ENCODE data around the gene PRKG1. TPM values are rescaled to one million over a fixed set of nuclear protein-coding genes. Genes with fewer than 3 reads are reported as not detected.

The PRKG1 gene
- total and polyA plus RNA-seq, 2 experiments from 2014 or later = 10.7 to 21.8 TPM

DNA sequence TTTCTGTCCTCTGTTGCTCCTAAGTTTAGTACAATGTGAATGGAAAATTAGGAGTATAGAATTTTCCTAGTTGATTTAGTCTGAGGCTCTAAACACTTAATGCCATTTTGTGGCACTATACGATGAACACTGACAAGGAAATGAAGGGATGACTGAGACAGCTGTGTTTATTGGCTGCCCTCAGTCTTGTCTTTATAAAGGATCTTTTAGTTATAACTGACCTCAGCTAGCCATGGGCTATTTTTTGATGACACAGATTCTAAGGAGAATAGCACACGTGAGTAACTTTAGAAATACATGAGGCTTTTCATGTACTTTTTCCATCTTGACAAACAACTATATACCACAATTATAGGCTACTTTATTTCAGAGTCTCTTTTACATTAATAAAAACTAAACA, 113.7 kb downstream of the PRKG1 start:
- Histone ChIP-seq H3K4me3 (no peak overlapping the region), H3K36me3 (ENCODE audit: low read depth) (no peaks in the 10 kb centered on the region), H3K9me2 (ENCODE audit: insufficient read depth) (no peaks in the 10 kb centered on the region), H3K4me2 (ENCODE audit: unreplicated experiment) (no peak overlapping the region), H3K27me3 (replicated peaks; ENCODE audit: insufficient read depth) (no peaks in the 10 kb centered on the region), H2AFZ (no peak overlapping the region), H3K4me1 (ENCODE audit: insufficient read depth) (peaks cover 21% of the 10 kb centered on the region), H4K20me1 (ENCODE audit: insufficient read depth) (no peaks in the 10 kb centered on the region), H3K9me3 (ENCODE audit: low read depth) (no peaks in the 10 kb centered on the region), H3F3A (ENCODE audit: insufficient read depth) (0 out of 2 replicates have a peak, but pooled peaks cover 8% of the 10 kb centered on the region), H3K9ac (no peak overlapping the region), H3K79me2 (ENCODE audit: insufficient read depth) (0 out of 2 replicates have a peak, but pooled peaks cover 17% of the 10 kb centered on the region), H3K27ac (no peak overlapping the region)
- TF ChIP-seq EZH2phosphoT487 (IDR thresholded peaks at IDR 0.05; ENCODE audit: insufficient read depth, low read depth) = no peak
- no peak for TF ChIP-seq EZH2 (IDR thresholded peaks at IDR 0.05; ENCODE audit: insufficient read depth, poor library complexity, severe bottlenecking)
- 81 to 86% methylated on average over 2 of the region's 2 CpGs for WGBS, 2 experiments (ENCODE audit: low coverage in 1 of 2, low lambda C conversion rate in 2 of 2, missing lambda C conversion rate in 2 of 2)
- in situ Hi-C loops (cut with MboI) = no loop called here
- no peak for DNase-seq

DNA sequence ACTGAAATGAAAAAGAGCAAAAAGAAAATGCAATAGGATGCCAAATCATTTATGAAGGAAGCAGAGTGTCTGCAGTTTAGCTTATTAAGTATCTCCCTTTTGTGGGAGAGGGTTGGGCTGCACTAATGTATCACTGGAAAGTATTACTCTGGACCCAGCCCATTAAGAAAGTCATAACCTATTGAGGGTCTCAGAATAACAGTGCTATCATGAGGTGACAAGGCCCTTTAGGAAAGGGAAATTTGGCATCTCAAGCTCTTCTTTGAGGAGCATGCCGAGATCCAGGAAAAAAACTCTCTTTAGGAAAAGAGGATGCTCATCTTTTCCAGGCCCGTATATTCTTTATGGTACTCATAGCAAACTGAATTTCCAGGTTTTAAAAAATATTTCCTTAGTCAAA, 114.6 kb downstream of the PRKG1 start:
- Histone ChIP-seq H3K36me3 (ENCODE audit: low read depth) (no peaks in the 10 kb centered on the region), H4K20me1 (ENCODE audit: insufficient read depth) (no peaks in the 10 kb centered on the region), H3F3A (ENCODE audit: insufficient read depth) (0 out of 2 replicates have a peak, but pooled peaks cover 8% of the 10 kb centered on the region), H3K9me2 (ENCODE audit: insufficient read depth) (no peaks in the 10 kb centered on the region), H2AFZ (no peak overlapping the region), H3K27ac (no peak overlapping the region), H3K27me3 (replicated peaks; ENCODE audit: insufficient read depth) (no peaks in the 10 kb centered on the region), H3K9me3 (ENCODE audit: low read depth) (no peaks in the 10 kb centered on the region), H3K9ac (no peak overlapping the region), H3K4me3 (no peak overlapping the region), H3K4me2 (ENCODE audit: unreplicated experiment) (no peak overlapping the region), H3K4me1 (ENCODE audit: insufficient read depth) (peaks cover 21% of the 10 kb centered on the region), H3K79me2 (ENCODE audit: insufficient read depth) (0 out of 2 replicates have a peak, but pooled peaks cover 14% of the 10 kb centered on the region)
- in situ Hi-C loops (cut with MboI) = no loop called here
- TF ChIP-seq EZH2phosphoT487 (IDR thresholded peaks at IDR 0.05; ENCODE audit: insufficient read depth, low read depth) (no peak), EZH2 (IDR thresholded peaks at IDR 0.05; ENCODE audit: insufficient read depth, poor library complexity, severe bottlenecking) (no peak)
- 98 to 100% methylated on average over 2 of the region's 2 CpGs for WGBS, 2 experiments (ENCODE audit: low coverage in 1 of 2, low lambda C conversion rate in 2 of 2, missing lambda C conversion rate in 2 of 2)
- DNase-seq = no peak

DNA sequence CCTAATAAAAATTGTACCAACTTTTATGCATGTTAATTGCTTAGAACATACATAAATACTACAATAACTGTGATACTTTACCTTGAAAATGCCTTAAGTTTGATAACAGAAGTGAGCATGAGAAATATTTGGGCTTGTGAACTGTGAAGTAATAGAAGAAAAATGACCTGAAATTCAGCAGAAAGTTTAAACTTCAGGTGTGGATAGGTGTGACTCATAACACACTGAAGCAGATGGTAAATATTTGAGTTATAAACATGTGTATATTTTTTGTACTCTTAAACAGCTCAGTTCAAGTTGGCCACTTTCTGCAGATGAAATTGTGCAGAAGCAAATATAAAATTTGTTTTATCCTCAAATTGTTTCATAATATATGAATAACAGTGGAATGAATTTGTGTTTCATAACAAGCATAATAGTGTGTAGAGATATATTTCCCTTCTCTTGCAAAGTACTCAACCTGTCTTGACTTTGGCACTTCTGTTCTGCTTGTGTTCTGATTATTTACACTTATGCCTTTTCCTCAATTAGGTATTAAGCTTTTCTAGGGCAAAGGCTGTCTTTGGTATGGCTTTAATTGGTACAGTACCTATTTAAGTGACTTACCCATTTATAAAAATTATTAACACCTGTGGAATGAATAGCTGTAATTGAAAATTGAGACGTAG, 122.4 kb downstream of the PRKG1 start:
- in situ Hi-C loops (cut with MboI) = no loop called here
- TF ChIP-seq EZH2phosphoT487 (IDR thresholded peaks at IDR 0.05; ENCODE audit: insufficient read depth, low read depth) (no peak), EZH2 (IDR thresholded peaks at IDR 0.05; ENCODE audit: insufficient read depth, poor library complexity, severe bottlenecking) (no peak)

GRCh38 chr10:51198170-51198569, 123.9 kb downstream of the PRKG1 start:
- H2AFZ ChIP-seq = no peak overlapping the region
- TF ChIP-seq EZH2phosphoT487 (IDR thresholded peaks at IDR 0.05; ENCODE audit: insufficient read depth, low read depth) = no peak
- no peak for TF ChIP-seq EZH2 (IDR thresholded peaks at IDR 0.05; ENCODE audit: insufficient read depth, poor library complexity, severe bottlenecking)
- WGBS, 2 experiments (ENCODE audit: low coverage in 1 of 2, low lambda C conversion rate in 2 of 2, missing lambda C conversion rate in 2 of 2) = 79 to 82% methylated on average over 3 of the region's 3 CpGs

More for the DNA sequence above, 122.4 kb downstream of the PRKG1 start:
- Histone ChIP-seq H2AFZ (no peak overlapping the region), H3K27me3 (replicated peaks; ENCODE audit: insufficient read depth) (no peaks in the 10 kb centered on the region), H3K4me1 (ENCODE audit: insufficient read depth) (peaks cover 13% of the 10 kb centered on the region), H3K9me2 (ENCODE audit: insufficient read depth) (no peaks in the 10 kb centered on the region), H3K4me3 (no peak overlapping the region), H4K20me1 (ENCODE audit: insufficient read depth) (no peaks in the 10 kb centered on the region), H3K79me2 (ENCODE audit: insufficient read depth) (no peaks in the 10 kb centered on the region), H3K27ac (no peak overlapping the region), H3K36me3 (ENCODE audit: low read depth) (no peaks in the 10 kb centered on the region), H3K4me2 (ENCODE audit: unreplicated experiment) (no peak overlapping the region), H3K9ac (no peak overlapping the region), H3K9me3 (ENCODE audit: low read depth) (no peaks in the 10 kb centered on the region), H3F3A (ENCODE audit: insufficient read depth) (0 out of 2 replicates have a peak, but pooled peaks cover 8% of the 10 kb centered on the region)
- no peak for DNase-seq
- WGBS, 2 experiments (ENCODE audit: low coverage in 1 of 2, low lambda C conversion rate in 2 of 2, missing lambda C conversion rate in 2 of 2) = 96 to 100% methylated on average over 1 of the region's 1 CpG

More at GRCh38 chr10:51198170-51198569, 123.9 kb downstream of the PRKG1 start:
- Histone ChIP-seq H3K9me2 (ENCODE audit: insufficient read depth) (no peaks in the 10 kb centered on the region), H3K9ac (no peak overlapping the region), H3K4me1 (ENCODE audit: insufficient read depth) (no peaks in the 10 kb centered on the region), H3K27ac (no peak overlapping the region), H3K9me3 (ENCODE audit: low read depth) (no peaks in the 10 kb centered on the region), H3K27me3 (replicated peaks; ENCODE audit: insufficient read depth) (no peaks in the 10 kb centered on the region), H3K79me2 (ENCODE audit: insufficient read depth) (no peaks in the 10 kb centered on the region), H3F3A (ENCODE audit: insufficient read depth) (no peaks in the 10 kb centered on the region), H4K20me1 (ENCODE audit: insufficient read depth) (no peaks in the 10 kb centered on the region), H3K4me2 (ENCODE audit: unreplicated experiment) (no peak overlapping the region), H3K36me3 (ENCODE audit: low read depth) (no peaks in the 10 kb centered on the region), H3K4me3 (no peak overlapping the region)
- in situ Hi-C loops (cut with MboI) = no loop called here
- DNase-seq = no peak

Data from GM23248 (cell line).